ENCODE results near the gene POU1F1.

Gene POU1F1

GRCh38 chr3:87272718-87273341 lies 3.6 kb downstream of the POU1F1 start:
- no peak overlapping the region for H3K4me3 ChIP-seq (ENCODE audit: low read depth, low read length)
- TF ChIP-seq, protein P1, sequence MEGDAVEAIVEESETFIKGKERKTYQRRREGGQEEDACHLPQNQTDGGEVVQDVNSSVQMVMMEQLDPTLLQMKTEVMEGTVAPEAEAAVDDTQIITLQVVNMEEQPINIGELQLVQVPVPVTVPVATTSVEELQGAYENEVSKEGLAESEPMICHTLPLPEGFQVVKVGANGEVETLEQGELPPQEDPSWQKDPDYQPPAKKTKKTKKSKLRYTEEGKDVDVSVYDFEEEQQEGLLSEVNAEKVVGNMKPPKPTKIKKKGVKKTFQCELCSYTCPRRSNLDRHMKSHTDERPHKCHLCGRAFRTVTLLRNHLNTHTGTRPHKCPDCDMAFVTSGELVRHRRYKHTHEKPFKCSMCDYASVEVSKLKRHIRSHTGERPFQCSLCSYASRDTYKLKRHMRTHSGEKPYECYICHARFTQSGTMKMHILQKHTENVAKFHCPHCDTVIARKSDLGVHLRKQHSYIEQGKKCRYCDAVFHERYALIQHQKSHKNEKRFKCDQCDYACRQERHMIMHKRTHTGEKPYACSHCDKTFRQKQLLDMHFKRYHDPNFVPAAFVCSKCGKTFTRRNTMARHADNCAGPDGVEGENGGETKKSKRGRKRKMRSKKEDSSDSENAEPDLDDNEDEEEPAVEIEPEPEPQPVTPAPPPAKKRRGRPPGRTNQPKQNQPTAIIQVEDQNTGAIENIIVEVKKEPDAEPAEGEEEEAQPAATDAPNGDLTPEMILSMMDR (conservative IDR thresholded peaks at IDR 0.05; ENCODE audit: low read depth, low read length): no peak
- DNase-seq (ENCODE audit: low read depth): no peak

GRCh38 chr3:87270908-87271700 lies 5.3 kb downstream of the POU1F1 start:
- DNase-seq (ENCODE audit: low read depth): no peak
- TF ChIP-seq, protein P1 (conservative IDR thresholded peaks at IDR 0.05; ENCODE audit: low read depth, low read length): no peak
- H3K4me3 ChIP-seq (ENCODE audit: low read depth, low read length): no peak overlapping the region

DNA sequence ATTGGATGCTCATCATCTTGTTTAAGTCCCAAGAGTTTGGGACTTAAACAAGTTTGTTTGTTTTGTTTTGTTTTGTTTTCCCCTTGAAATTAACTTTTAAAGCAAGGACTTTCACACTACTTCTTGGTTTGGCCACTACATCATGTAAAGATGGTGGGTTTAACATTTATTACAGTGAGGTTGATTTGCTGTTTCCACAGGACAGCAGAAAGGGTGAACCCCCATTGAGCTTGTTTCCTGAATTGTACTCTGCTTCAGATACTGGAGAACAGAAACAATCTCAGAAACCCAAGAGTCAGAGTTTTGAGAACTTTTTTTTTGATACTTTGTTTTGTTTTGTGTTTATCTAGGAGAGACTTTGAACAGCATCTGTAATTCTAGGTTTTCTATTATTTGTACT lies 6.7 kb downstream of the POU1F1 start:
- peak; percentile 45 for DNase-seq (ENCODE audit: low read depth)
- H3K4me3 ChIP-seq (ENCODE audit: low read depth, low read length): no peak overlapping the region
- TF ChIP-seq, protein P1 (conservative IDR thresholded peaks at IDR 0.05; ENCODE audit: low read depth, low read length): no peak

GRCh38 chr3:87268646-87269211 lies 7.7 kb downstream of the POU1F1 start:
- no peak overlapping the region for H3K4me3 ChIP-seq (ENCODE audit: low read depth, low read length)
- DNase-seq (ENCODE audit: low read depth): peak; percentile 81
- TF ChIP-seq, protein P1 (conservative IDR thresholded peaks at IDR 0.05; ENCODE audit: low read depth, low read length): no peak

- no peak overlapping the region for H3K4me3 ChIP-seq (ENCODE audit: low read depth, low read length)
- DNase-seq (ENCODE audit: low read depth): peak; percentile 41
- TF ChIP-seq, protein P1 (conservative IDR thresholded peaks at IDR 0.05; ENCODE audit: low read depth, low read length): no peak
Measured at GRCh38 chr3:87267953-87268645, 8.3 kb downstream of the POU1F1 start.

DNA sequence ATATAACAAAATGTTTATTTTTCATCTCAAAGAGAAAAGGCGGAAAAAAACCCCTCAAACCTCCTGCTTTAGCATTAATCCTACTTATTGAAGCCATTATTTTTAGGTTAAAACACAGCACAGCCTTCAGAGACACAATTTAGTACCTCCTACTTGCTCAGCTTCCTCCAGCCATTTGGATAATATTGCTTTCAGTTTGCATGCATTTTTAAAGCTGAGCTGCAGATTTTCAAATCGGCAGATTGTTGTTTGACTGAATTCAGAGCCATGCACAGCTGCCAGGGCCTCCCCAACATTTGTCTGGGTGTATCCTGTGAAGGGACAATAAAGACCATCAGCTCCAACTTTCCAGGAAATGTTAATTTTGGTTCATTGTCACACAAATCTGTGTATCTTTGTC lies 14.5 kb downstream of the POU1F1 start:
- no peak overlapping the region for H3K4me3 ChIP-seq (ENCODE audit: low read depth, low read length)
- DNase-seq (ENCODE audit: low read depth): no peak
- TF ChIP-seq, protein P1 (conservative IDR thresholded peaks at IDR 0.05; ENCODE audit: low read depth, low read length): no peak
